Retinal pigment epithelial cell (primary cell): ENCODE data around the gene CABLES1.
"Not testable (repeated sequence)": the region's sequence is repeated elsewhere in the genome, so short reads cannot be mapped to it uniquely, and the experiment has no call there.

Source experiments
- DNase-seq: peaks from one replicate; pipeline ENCODE4 v3.0.0-alpha.2; 2010; ENCODE audit warnings: low read depth
- H3K4me3 ChIP-seq: 2 replicates; pipeline ENCODE4 v1.5.1; 2011; ENCODE audit warnings: mild to moderate bottlenecking, low read length, control low read depth, moderate library complexity
- TF ChIP-seq, protein P1 (sequence below): conservative IDR thresholded peaks from 2 replicates; pipeline ENCODE4 v1.5.1; 2011; ENCODE audit warnings: low read depth, low read length, control low read depth, inconsistent platforms

The CABLES1 gene

DNA sequence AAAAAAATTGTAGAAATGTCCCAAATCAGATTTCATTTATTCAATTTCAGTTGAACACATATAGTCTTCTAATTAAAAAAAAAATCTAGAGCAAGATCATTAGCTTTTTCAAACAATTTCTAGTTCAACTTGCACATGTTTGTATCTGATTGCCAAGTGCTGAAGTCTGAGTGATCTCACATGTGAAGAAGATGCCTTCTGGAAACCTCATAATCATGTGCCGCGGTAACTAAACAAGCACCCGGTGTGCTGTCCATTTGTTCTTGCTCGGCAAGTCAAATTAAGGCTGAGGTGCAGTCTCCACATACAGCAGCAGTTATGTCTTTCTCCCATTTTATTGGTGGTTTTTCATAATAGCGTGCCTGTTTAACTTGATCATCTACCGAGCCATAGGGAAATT, 18.7 kb downstream of the CABLES1 start:
- TF ChIP-seq, protein P1, sequence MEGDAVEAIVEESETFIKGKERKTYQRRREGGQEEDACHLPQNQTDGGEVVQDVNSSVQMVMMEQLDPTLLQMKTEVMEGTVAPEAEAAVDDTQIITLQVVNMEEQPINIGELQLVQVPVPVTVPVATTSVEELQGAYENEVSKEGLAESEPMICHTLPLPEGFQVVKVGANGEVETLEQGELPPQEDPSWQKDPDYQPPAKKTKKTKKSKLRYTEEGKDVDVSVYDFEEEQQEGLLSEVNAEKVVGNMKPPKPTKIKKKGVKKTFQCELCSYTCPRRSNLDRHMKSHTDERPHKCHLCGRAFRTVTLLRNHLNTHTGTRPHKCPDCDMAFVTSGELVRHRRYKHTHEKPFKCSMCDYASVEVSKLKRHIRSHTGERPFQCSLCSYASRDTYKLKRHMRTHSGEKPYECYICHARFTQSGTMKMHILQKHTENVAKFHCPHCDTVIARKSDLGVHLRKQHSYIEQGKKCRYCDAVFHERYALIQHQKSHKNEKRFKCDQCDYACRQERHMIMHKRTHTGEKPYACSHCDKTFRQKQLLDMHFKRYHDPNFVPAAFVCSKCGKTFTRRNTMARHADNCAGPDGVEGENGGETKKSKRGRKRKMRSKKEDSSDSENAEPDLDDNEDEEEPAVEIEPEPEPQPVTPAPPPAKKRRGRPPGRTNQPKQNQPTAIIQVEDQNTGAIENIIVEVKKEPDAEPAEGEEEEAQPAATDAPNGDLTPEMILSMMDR, result no peak
- H3K4me3 ChIP-seq, result no peak overlapping the region
- DNase-seq, result no peak

DNA sequence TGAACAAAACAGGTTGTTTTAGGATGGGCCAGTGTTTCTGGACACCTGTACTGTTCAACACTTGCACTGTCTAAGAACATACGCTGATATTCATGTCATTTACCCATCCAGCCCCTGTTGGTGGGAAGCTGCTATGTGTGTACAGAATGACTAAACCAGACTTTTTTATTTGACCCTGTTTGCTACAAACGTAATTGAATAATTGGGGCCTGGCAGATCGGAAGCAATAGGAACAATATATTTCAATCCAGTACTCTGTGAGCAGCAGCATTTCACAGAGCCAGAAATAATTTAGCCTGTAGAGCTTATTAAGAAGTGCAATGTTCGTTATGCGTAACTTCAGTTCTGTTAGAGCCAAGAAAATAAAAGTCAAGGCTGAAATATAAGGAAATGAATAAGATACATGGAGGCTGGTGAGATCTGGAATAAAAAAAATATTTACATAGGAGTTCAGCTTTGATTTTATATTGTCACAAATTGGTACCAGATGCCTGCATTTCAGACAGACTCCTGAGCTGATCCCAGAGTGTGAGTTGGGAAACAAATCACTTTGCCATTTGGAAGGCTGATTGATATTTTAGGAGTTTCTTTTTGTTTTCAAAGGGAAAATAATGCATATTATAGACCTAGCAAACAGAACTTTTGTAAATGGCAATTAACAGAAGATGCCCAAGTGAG, 19.7 kb downstream of the CABLES1 start:
- TF ChIP-seq, protein P1, result no peak
- H3K4me3 ChIP-seq, result no peak overlapping the region
- no peak for DNase-seq

DNA sequence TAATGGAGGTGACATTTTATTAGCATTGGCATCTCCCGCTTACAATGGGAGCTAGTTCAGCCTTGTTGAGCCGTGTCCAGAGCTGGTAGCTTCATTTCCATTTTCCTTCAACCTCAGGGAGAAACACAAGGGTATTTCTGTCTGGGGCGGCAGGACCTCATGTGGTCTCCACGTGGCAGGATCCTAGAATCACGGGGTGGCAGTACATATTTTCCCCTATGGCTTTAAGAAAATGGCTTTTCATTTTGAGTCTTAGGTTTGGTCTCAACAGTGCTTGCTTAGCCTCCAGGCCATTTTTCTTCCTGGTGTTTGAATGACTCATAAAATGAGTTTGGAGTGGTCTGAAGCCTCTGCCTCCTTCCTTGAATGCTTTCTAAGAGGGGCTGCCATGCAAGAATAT, 20.3 kb downstream of the CABLES1 start:
- TF ChIP-seq, protein P1, result no peak
- H3K4me3 ChIP-seq, result no peak overlapping the region
- no peak for DNase-seq

DNA sequence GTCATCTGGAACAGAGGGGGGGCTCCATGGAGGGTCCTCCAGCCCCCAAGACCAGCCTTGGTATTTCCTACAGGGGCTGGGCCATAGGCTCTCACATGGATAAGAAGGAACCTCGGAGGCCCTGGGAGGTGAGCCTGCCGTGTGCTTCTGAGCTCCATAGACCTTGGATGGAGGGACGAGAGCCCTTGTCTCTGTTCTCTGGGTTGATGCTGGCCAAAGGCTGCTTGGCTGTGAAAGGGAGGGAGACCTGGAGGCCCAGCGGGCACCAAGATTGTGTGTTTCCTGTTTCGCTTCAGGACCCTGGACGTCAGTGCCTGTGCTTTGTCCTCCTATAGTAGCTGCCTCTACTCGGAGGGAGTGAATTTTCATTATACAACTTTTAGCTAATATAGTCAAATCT, 20.8 kb downstream of the CABLES1 start:
- TF ChIP-seq, protein P1, result no peak
- H3K4me3 ChIP-seq, result no peak overlapping the region
- DNase-seq, result no peak

DNA sequence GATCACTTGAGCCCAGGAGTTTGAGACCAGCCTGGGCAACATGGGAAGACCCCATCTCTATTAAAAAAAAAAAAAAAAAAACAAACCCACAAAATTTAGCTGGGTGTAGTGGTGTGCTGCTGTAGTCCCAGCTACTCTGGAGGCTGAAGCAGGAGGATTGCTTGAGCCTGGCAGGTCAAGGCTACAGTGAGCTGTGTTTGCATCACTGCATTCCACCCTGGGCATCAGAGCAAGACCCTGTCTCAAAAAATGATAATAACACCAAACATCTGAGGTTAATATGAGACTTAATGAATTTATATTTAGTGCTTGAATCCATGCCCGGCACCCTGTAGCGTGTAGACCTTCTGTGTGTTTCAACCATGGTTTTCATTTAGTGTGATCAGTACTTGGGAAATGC, 22.8 kb downstream of the CABLES1 start:
- DNase-seq, result no peak
- TF ChIP-seq, protein P1, result no peak
- no peak overlapping the region for H3K4me3 ChIP-seq

DNA sequence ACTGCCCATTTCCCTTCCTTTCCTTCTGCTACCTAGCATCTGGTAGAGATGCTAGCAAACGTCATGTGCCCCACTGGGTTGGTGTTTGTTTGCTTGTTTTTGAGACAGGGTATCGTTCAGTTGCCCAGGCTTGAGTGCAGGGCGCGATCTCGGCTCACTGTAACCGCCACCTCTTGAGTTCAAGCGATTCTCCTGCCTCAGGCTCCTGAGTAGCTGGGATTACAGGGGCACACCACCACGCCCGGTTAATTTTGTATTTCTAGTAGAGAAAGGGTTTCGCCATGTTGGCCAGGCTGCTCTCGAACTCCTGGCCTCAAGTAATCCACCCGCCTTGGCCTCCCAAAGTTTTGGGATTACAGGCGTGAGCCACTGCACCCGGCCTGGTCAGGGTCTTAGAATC, 23.6 kb downstream of the CABLES1 start:
- H3K4me3 ChIP-seq, DNase-seq: not testable (repeated sequence)

DNA sequence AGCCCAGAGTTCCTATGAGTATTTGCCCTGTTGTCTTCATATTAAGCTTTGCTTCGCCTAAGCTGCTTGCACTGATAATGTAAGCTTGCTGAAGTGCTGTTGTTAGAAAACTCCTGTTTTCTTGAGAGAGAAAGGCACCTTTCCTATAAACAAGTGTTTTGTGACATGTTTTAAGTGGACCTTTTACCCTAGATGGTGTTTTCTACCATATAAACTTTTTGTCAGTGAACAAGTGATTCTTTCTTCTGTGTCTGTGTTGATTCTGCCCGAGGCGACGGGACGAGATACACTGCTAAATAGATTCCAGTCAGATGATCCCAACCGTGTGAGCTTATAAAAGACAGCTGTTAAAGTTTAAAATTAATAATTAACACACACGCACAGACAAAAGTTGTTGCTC, 24.1 kb downstream of the CABLES1 start:
- no peak overlapping the region for H3K4me3 ChIP-seq

More for the DNA sequence above, 24.1 kb downstream of the CABLES1 start:
- DNase-seq, result no peak
- TF ChIP-seq, protein P1, result no peak
